K562 (cell line): Measurements from ENCODE around the gene RSF1. TPM values are rescaled to one million over a fixed set of nuclear protein-coding genes. Genes with fewer than 3 reads are reported as not detected.

Source experiments
- ATAC-seq: fragments of 200-7000 bp; cut with Tn5 transposase; 3 replicates; pipeline ENCODE4 v1.9.1; 2020; ENCODE audit warnings: moderate library complexity
- BruUV-seq: library from RNA; stranded (reverse); fragments of 400-500 nt; replicated peaks from 2 replicates; lab custom pipeline; 2021; lab: Mats Ljungman, UMichigan
- CTCF ChIA-PET: fragments of 300-600 bp; formaldehyde crosslinking; extraction: SDS; loops from one replicate; lab custom pipeline; 2021; ENCODE audit warnings: low intra/inter-chr PET ratio; lab: Yijun Ruan, JAX
- POLR2A ChIA-PET: fragments of 300-600, 350-650 bp; sonication (Branson Sonifier 250); formaldehyde crosslinking; extraction: SDS; loops from one replicate; lab custom pipeline; 2021; ENCODE audit warnings: antibody characterized with exemption, inconsistent platforms; lab: Yijun Ruan, JAX
- DNase-seq, 4 experiments: peaks; one replicate each; pipeline versions ENCODE4 v3.0.0 to v3.0.0-alpha.2; 2011 to 2018; ENCODE audit warnings: low spot score in 3 of 4, mixed read lengths in 3 of 4; ENCODE audit errors: extremely low read depth in 1 of 4
- FAIRE-seq: peaks from 2 replicates; lab custom pipeline; 2011; peaks lifted over from hg19 to GRCh38; lab: Jason Lieb, UNC
- H2AFZ ChIP-seq: 2 replicates; pipeline ENCODE4 v1.6.0; 2011; ENCODE audit warnings: low read depth, low read length, control low read depth, inconsistent platforms
- H3K27ac ChIP-seq: fragments of 200-600 bp; 3 replicates; pipeline ENCODE4 v1.8.0; 2011; ENCODE audit warnings: low read depth, mild to moderate bottlenecking, control low read depth, inconsistent platforms, low read length, moderate library complexity, mixed read lengths; ENCODE audit errors: extremely low read depth
- H3K27me3 ChIP-seq, 2 experiments: fragments of 300-600 bp in 1 of 2; 2 replicates in 1 of 2; 3 replicates in 1 of 2; pipeline versions ENCODE4 v1.6.0 to v1.8.0; 2011; ENCODE audit warnings: inconsistent platforms in 2 of 2, low read length in 2 of 2, mild to moderate bottlenecking in 1 of 2, mixed read lengths in 1 of 2, moderate library complexity in 1 of 2; ENCODE audit not compliant: control insufficient read depth in 2 of 2, insufficient read depth in 2 of 2
- H3K36me3 ChIP-seq: fragments of 300-600 bp; 3 replicates; pipeline ENCODE4 v1.8.0; 2011; ENCODE audit warnings: mild to moderate bottlenecking, low read length, inconsistent platforms; ENCODE audit not compliant: control insufficient read depth, insufficient read depth
- H3K4me1 ChIP-seq, 2 experiments: fragments of 200-600 bp in 1 of 2; replicated peaks in 1 of 2; 2 replicates in 1 of 2; 3 replicates in 1 of 2; pipeline versions ENCODE4 v1.5.1 to v1.8.0; 2011; ENCODE audit warnings: inconsistent platforms in 2 of 2, low read length in 2 of 2, mild to moderate bottlenecking in 1 of 2, mixed read lengths in 1 of 2, moderate library complexity in 1 of 2; ENCODE audit not compliant: control insufficient read depth in 2 of 2, insufficient read depth in 2 of 2
- H3K4me2 ChIP-seq: 2 replicates; pipeline ENCODE4 v1.6.1; 2011; ENCODE audit warnings: low read length, control low read depth, inconsistent platforms, mixed read lengths; ENCODE audit not compliant: insufficient read depth
- H3K4me3 ChIP-seq: fragments of 200-600 bp; sonication (generic), shearing (Covaris generic); 2 replicates; pipeline ENCODE4 v1.5.1; 2016; ENCODE audit warnings: control low read depth, inconsistent platforms
- H3K79me2 ChIP-seq: fragments of 200-600 bp; 3 replicates; pipeline ENCODE4 v1.8.0; 2011; ENCODE audit warnings: low read length, inconsistent platforms; ENCODE audit not compliant: control insufficient read depth, insufficient read depth
- H3K9ac ChIP-seq, 2 experiments: 2 replicates each; pipeline versions ENCODE4 v1.6.0 to v1.6.1; 2011; ENCODE audit warnings: low read depth in 2 of 2, low read length in 2 of 2, control low read depth in 1 of 2, inconsistent platforms in 1 of 2, mild to moderate bottlenecking in 1 of 2, mixed read lengths in 1 of 2; ENCODE audit not compliant: insufficient read depth in 1 of 2
- H3K9me1 ChIP-seq: one replicate; pipeline ENCODE4 v1.6.0; 2011; ENCODE audit warnings: inconsistent platforms, mild to moderate bottlenecking, low read length, moderate library complexity; ENCODE audit not compliant: control insufficient read depth, insufficient read depth
- H3K9me3 ChIP-seq: replicated peaks from 2 replicates; pipeline ENCODE4 v1.5.1; 2011; ENCODE audit warnings: low read depth, low read length, inconsistent platforms; ENCODE audit not compliant: control insufficient read depth, insufficient read depth
- H4K20me1 ChIP-seq: replicated peaks from 2 replicates; pipeline ENCODE4 v1.6.1; 2011; ENCODE audit warnings: low read length, inconsistent platforms, mixed read lengths; ENCODE audit not compliant: control insufficient read depth, insufficient read depth
- FUS ChIP-seq: fragments of 200-400 bp; formaldehyde crosslinking; optimal IDR thresholded peaks from 2 replicates; pipeline ENCODE3; 2017; ENCODE audit warnings: low read depth, low read length
- GATAD2B ChIP-seq: fragments of 450-650 bp; IDR thresholded peaks from 2 replicates; pipeline ENCODE4 v1.6.1; 2017; ENCODE audit warnings: mild to moderate bottlenecking, borderline replicate concordance
- MTA1 ChIP-seq: fragments of 450-650 bp; IDR thresholded peaks from 2 replicates; pipeline ENCODE4 v1.6.1; 2017; ENCODE audit warnings: borderline replicate concordance
- MYC ChIP-seq, 2 experiments: fragments of 250-450 bp in 1 of 2; sonication (Bioruptor Pico) in 1 of 2; IDR thresholded peaks; 2 replicates each; pipeline versions ENCODE4 v1.5.1 to v1.6.1; 2012 to 2021; ENCODE audit warnings: low read depth in 2 of 2, borderline replicate concordance in 1 of 2, improper control_type of control experiment in 1 of 2, low read length in 1 of 2, mild to moderate bottlenecking in 1 of 2, moderate library complexity in 1 of 2
- SMAD3 ChIP-seq: fragments of 450-650 bp; formaldehyde crosslinking; conservative IDR thresholded peaks from 2 replicates; pipeline ENCODE4 v1.4.0; 2020; ENCODE audit warnings: mild to moderate bottlenecking
- TCF7L2 ChIP-seq: fragments of 150-350 bp; IDR thresholded peaks from 2 replicates; pipeline ENCODE4 v1.6.1; 2016; ENCODE audit warnings: low read depth, mild to moderate bottlenecking, low read length, moderate library complexity
- ZSCAN32 ChIP-seq: fragments of 450-650 bp; formaldehyde crosslinking; IDR thresholded peaks from 2 replicates; pipeline ENCODE4 v1.4.0; 2020; ENCODE audit warnings: mild to moderate bottlenecking, moderate library complexity
- WGBS: fragments of 100-300 bp; shearing (Covaris generic); methylation state at CpG from one replicate; pipeline ENCODE4 v1.1.6; 2016; ENCODE audit warnings: low coverage, mixed read lengths; ENCODE audit not compliant: insufficient coverage; ENCODE audit errors: missing lambda C conversion rate; 5-methylcytosine and 5-hydroxymethylcytosine counted together
- in situ Hi-C: fragments of 300-500 bp; cut with MboI; formaldehyde crosslinking; loops from 4 replicates; pipeline ENCODE4 v1.15.0; 2018; ENCODE audit warnings: inconsistent platforms, mixed read lengths
- intact Hi-C: fragments of 100-400 bp; cut with micrococcal nuclease; formaldehyde crosslinking; loops from 2 replicates; pipeline ENCODE4 v1.14.2; 2022
- polyA plus RNA-seq, 8 experiments: library from polyadenylated mRNA; depleted of rRNA in 4 of 8; stranded (reverse) in 5 of 8; unstranded in 3 of 8; fragments of >200 nt; fragmentation: Nextera tagmentation in 2 of 8; fragmentation: Illumina TruSeq in 1 of 8; extraction: Ambion mirVana in 2 of 8; extraction: Trizol in 1 of 8; gene quantifications; 2 replicates each; pipeline versions ENCODE4 v1.2.1 to v1.2.3, GENCODE V29; 2011 to 2014; ENCODE audit warnings: inconsistent platforms in 1 of 8, missing spikeins in 1 of 8
- total RNA-seq, 7 experiments: library from RNA; depleted of rRNA in 6 of 7; stranded (reverse); fragments of >200 nt in 6 of 7; fragmentation: Illumina TruSeq in 2 of 7; extraction: Trizol in 2 of 7; gene quantifications; 2 replicates each; pipeline versions ENCODE4 v1.2.1 to v1.2.3, GENCODE V29; 2011 to 2021; ENCODE audit warnings: low replicate concordance in 1 of 7
- TF ChIP-seq, protein P1 (sequence below): fragments of 450-650 bp; IDR thresholded peaks from 2 replicates; pipeline ENCODE4 v1.6.1; 2016; ENCODE audit warnings: borderline replicate concordance
- TF ChIP-seq, protein P2 (sequence below): sonication (generic); formaldehyde crosslinking; IDR thresholded peaks from 2 replicates; pipeline ENCODE4 v1.4.0; 2020; ENCODE audit warnings: mild to moderate bottlenecking, missing genetic modification reagents
- TF ChIP-seq, protein P3 (sequence below): fragments of 200-800 bp; sonication (Bioruptor generic); IDR thresholded peaks from 2 replicates; pipeline ENCODE4 v1.6.1; 2017; ENCODE audit warnings: missing genetic modification characterization, missing compliant biosample characterization
- TF ChIP-seq, protein P4 (sequence below): sonication (generic); formaldehyde crosslinking; IDR thresholded peaks from 2 replicates; pipeline ENCODE4 v1.8.1; 2023; ENCODE audit warnings: mild to moderate bottlenecking, missing genetic modification reagents

The RSF1 gene
- total and polyA plus RNA-seq, 9 of the 15 experiments (the other 6 are each of a cell fraction or from before 2014, with no cell fraction given): 9.7 to 63.6 (median 42.8) TPM

DNA sequence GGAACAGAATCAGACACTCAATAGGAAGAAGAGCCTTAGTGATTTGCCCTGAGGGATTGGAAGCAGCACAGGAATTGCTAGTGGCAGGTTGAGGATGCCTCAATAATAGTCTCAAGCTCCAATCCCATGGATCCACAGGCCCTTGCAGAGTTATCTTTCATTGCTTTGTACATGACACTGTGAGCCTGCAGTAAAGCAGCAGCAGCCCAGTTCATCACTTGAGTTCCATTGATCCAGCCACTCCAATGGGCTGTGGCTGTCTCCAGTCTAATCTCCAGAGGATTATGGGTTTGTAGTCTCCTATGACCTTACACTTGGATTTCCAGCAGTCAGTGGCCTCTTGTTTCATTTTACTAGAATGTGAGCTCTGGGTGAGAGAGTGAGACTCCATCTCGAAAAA, 45.8 kb upstream of the RSF1 start:
- no peak overlapping the region for H3K4me3 ChIP-seq
- no peaks in the 10 kb centered on the region for H3K79me2 ChIP-seq
- in situ Hi-C loops (no loop called here), intact Hi-C loops (no loop called here)
- ChIA-PET CTCF (no interaction called here), POLR2A (interaction anchor here (0.6 to 1.1 kb wide), 2 partner anchors 11 to 803 kb away, joined by 3 read pairs; no protein-coding TSS in a partner anchor)
- H3K4me2 ChIP-seq: no peak overlapping the region
- H2AFZ ChIP-seq: no peak overlapping the region
- H3K27me3 ChIP-seq: no peaks in the 10 kb centered on the region
- H3K9me1 ChIP-seq: no peaks in the 10 kb centered on the region
- H3K9me3 ChIP-seq: no peaks in the 10 kb centered on the region
- no peak for ATAC-seq
- H3K9ac ChIP-seq: no peak overlapping the region
- H3K27ac ChIP-seq: no peak overlapping the region
- peaks cover under 1% of the 10 kb centered on the region; the same call in 1 of the 3 replicates for H3K36me3 ChIP-seq
- no peaks in the 10 kb centered on the region for H4K20me1 ChIP-seq
- no peak for DNase-seq
- no peak for FAIRE-seq
- no TSS peak for BruUV-seq
- WGBS: 17% methylated on average over 1 of the region's 1 CpG
- H3K4me1 ChIP-seq: no peaks in the 10 kb centered on the region; a peak in 1 of 5 replicates
- TF ChIP-seq MTA1: no peak
- no peak for TF ChIP-seq TCF7L2
- TF ChIP-seq, protein P1, sequence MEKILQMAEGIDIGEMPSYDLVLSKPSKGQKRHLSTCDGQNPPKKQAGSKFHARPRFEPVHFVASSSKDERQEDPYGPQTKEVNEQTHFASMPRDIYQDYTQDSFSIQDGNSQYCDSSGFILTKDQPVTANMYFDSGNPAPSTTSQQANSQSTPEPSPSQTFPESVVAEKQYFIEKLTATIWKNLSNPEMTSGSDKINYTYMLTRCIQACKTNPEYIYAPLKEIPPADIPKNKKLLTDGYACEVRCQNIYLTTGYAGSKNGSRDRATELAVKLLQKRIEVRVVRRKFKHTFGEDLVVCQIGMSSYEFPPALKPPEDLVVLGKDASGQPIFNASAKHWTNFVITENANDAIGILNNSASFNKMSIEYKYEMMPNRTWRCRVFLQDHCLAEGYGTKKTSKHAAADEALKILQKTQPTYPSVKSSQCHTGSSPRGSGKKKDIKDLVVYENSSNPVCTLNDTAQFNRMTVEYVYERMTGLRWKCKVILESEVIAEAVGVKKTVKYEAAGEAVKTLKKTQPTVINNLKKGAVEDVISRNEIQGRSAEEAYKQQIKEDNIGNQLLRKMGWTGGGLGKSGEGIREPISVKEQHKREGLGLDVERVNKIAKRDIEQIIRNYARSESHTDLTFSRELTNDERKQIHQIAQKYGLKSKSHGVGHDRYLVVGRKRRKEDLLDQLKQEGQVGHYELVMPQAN: no peak
- TF ChIP-seq, protein P2, sequence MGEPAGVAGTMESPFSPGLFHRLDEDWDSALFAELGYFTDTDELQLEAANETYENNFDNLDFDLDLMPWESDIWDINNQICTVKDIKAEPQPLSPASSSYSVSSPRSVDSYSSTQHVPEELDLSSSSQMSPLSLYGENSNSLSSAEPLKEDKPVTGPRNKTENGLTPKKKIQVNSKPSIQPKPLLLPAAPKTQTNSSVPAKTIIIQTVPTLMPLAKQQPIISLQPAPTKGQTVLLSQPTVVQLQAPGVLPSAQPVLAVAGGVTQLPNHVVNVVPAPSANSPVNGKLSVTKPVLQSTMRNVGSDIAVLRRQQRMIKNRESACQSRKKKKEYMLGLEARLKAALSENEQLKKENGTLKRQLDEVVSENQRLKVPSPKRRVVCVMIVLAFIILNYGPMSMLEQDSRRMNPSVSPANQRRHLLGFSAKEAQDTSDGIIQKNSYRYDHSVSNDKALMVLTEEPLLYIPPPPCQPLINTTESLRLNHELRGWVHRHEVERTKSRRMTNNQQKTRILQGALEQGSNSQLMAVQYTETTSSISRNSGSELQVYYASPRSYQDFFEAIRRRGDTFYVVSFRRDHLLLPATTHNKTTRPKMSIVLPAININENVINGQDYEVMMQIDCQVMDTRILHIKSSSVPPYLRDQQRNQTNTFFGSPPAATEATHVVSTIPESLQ (CRISPR knock-in tag): no peak
- TF ChIP-seq, protein P3, sequence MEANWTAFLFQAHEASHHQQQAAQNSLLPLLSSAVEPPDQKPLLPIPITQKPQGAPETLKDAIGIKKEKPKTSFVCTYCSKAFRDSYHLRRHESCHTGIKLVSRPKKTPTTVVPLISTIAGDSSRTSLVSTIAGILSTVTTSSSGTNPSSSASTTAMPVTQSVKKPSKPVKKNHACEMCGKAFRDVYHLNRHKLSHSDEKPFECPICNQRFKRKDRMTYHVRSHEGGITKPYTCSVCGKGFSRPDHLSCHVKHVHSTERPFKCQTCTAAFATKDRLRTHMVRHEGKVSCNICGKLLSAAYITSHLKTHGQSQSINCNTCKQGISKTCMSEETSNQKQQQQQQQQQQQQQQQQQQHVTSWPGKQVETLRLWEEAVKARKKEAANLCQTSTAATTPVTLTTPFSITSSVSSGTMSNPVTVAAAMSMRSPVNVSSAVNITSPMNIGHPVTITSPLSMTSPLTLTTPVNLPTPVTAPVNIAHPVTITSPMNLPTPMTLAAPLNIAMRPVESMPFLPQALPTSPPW (CRISPR knock-in tag): no peak
- no peak for TF ChIP-seq SMAD3 (CRISPR knock-in tag)
- TF ChIP-seq MYC (IDR thresholded peaks at IDR 0.05; ENCODE audit: low read depth, low read length): no peak
- TF ChIP-seq MYC (CRISPR knock-in tag; IDR thresholded peaks at IDR 0.05; ENCODE audit: borderline replicate concordance, low read depth): no peak
- TF ChIP-seq, protein P4, sequence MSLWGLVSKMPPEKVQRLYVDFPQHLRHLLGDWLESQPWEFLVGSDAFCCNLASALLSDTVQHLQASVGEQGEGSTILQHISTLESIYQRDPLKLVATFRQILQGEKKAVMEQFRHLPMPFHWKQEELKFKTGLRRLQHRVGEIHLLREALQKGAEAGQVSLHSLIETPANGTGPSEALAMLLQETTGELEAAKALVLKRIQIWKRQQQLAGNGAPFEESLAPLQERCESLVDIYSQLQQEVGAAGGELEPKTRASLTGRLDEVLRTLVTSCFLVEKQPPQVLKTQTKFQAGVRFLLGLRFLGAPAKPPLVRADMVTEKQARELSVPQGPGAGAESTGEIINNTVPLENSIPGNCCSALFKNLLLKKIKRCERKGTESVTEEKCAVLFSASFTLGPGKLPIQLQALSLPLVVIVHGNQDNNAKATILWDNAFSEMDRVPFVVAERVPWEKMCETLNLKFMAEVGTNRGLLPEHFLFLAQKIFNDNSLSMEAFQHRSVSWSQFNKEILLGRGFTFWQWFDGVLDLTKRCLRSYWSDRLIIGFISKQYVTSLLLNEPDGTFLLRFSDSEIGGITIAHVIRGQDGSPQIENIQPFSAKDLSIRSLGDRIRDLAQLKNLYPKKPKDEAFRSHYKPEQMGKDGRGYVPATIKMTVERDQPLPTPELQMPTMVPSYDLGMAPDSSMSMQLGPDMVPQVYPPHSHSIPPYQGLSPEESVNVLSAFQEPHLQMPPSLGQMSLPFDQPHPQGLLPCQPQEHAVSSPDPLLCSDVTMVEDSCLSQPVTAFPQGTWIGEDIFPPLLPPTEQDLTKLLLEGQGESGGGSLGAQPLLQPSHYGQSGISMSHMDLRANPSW (CRISPR knock-in tag): no peak
- TF ChIP-seq ZSCAN32 (CRISPR knock-in tag): no peak
- TF ChIP-seq FUS: no peak
- TF ChIP-seq GATAD2B: no peak
